Measurements from ENCODE around the gene ARHGEF12. TPM values are rescaled to one million over a fixed set of nuclear protein-coding genes. Genes with fewer than 3 reads are reported as not detected.

The ARHGEF12 gene
- total RNA-seq, 1 donor: 134 TPM

DNA sequence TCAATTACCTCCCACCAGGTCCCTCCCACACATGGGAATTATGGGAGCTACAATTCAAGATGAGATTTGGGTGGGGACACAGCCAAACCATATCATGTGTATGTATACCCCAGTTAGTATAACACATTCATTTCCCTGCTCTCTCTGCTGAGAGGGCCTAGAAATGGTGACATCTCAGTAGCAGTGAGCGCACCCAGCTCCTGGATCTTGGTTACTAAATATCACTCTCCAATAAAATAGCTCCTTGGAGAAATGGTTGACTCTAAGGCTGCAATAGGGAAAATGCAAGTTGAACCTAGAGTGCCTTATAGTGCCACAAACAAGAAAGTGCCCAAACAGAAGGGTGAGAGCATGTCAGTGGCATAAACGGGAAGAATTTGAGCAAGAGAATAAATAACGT, 59.6 kb downstream of the ARHGEF12 start:
- no peaks in the 10 kb centered on the region for H3K36me3 ChIP-seq (ENCODE audit: insufficient read depth, low read length)
- no peak overlapping the region for H2AFZ ChIP-seq (ENCODE audit: low read length)
- no peak overlapping the region for H3K27ac ChIP-seq (ENCODE audit: low read depth, low read length)
- no peaks in the 10 kb centered on the region for H3K9me3 ChIP-seq (ENCODE audit: low read depth, low read length)
- no peaks in the 10 kb centered on the region for H3K27me3 ChIP-seq (ENCODE audit: insufficient read depth, low read length)
- H3K4me1 ChIP-seq (ENCODE audit: insufficient read depth, low read length): peaks cover 40% of the 10 kb centered on the region
- no peak overlapping the region for H3K4me2 ChIP-seq (ENCODE audit: insufficient read depth, low read length)
- no peak overlapping the region for H3K4me3 ChIP-seq (ENCODE audit: insufficient read depth, low read length)
- no peak for TF ChIP-seq CTCF (IDR thresholded peaks at IDR 0.05; ENCODE audit: extremely low read depth, low read depth, low read length)
- DNase-seq (ENCODE audit: insufficient read length, low spot score, missing footprints): no peak
- peaks cover 27% of the 10 kb centered on the region for H4K20me1 ChIP-seq (ENCODE audit: insufficient read depth, low read length)
- peaks cover 83% of the 10 kb centered on the region for H3K79me2 ChIP-seq (ENCODE audit: insufficient read depth, low read length)

- Histone ChIP-seq H3K9me3 (ENCODE audit: low read depth, low read length) (no peaks in the 10 kb centered on the region), H3K4me3 (ENCODE audit: insufficient read depth, low read length) (no peak overlapping the region), H3K27ac (ENCODE audit: low read depth, low read length) (peak overlapping the region; percentile 41), H3K79me2 (ENCODE audit: insufficient read depth, low read length) (peaks cover 82% of the 10 kb centered on the region), H2AFZ (ENCODE audit: low read length) (no peak overlapping the region), H3K4me2 (ENCODE audit: insufficient read depth, low read length) (peak overlapping the region; percentile 20), H4K20me1 (ENCODE audit: insufficient read depth, low read length) (peaks cover 30% of the 10 kb centered on the region), H3K4me1 (ENCODE audit: insufficient read depth, low read length) (peaks cover 45% of the 10 kb centered on the region), H3K27me3 (ENCODE audit: insufficient read depth, low read length) (no peaks in the 10 kb centered on the region), H3K36me3 (ENCODE audit: insufficient read depth, low read length) (no peaks in the 10 kb centered on the region)
- no peak for DNase-seq (ENCODE audit: insufficient read length, low spot score, missing footprints)
- no peak for TF ChIP-seq CTCF (IDR thresholded peaks at IDR 0.05; ENCODE audit: extremely low read depth, low read depth, low read length)
Measured at GRCh38 chr11:120398132-120398531, 61.9 kb downstream of the ARHGEF12 start.

DNA sequence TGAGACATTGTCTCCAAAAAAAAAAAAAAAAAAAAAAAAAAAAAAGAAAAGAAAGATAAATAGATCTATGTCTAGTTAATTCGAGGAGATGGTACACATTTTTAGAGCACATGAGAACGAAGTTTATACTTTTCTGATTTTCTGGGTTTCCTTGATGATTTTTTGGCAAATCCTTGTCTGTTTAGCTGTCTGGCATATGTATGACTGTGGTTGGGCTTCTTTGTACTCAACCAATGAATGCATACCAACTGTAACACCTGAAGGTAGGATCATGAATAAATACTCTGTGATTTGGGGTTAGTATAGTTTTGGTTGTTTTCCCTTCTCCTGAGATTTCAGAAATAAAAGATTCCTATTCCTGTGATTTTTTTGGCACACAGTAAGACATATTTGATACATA, 63.1 kb downstream of the ARHGEF12 start:
- Histone ChIP-seq H3K9me3 (ENCODE audit: low read depth, low read length) (no peaks in the 10 kb centered on the region), H3K27ac (ENCODE audit: low read depth, low read length) (peak overlapping the region; percentile 17), H4K20me1 (ENCODE audit: insufficient read depth, low read length) (peaks cover 41% of the 10 kb centered on the region), H3K27me3 (ENCODE audit: insufficient read depth, low read length) (no peaks in the 10 kb centered on the region), H3K4me3 (ENCODE audit: insufficient read depth, low read length) (no peak overlapping the region), H3K4me1 (ENCODE audit: insufficient read depth, low read length) (peaks cover 45% of the 10 kb centered on the region), H3K4me2 (ENCODE audit: insufficient read depth, low read length) (peak overlapping the region; percentile 92), H3K79me2 (ENCODE audit: insufficient read depth, low read length) (peaks cover 82% of the 10 kb centered on the region), H3K36me3 (ENCODE audit: insufficient read depth, low read length) (no peaks in the 10 kb centered on the region), H2AFZ (ENCODE audit: low read length) (no peak overlapping the region)
- no peak for TF ChIP-seq CTCF (IDR thresholded peaks at IDR 0.05; ENCODE audit: extremely low read depth, low read depth, low read length)
- DNase-seq (ENCODE audit: insufficient read length, low spot score, missing footprints): no peak

DNA sequence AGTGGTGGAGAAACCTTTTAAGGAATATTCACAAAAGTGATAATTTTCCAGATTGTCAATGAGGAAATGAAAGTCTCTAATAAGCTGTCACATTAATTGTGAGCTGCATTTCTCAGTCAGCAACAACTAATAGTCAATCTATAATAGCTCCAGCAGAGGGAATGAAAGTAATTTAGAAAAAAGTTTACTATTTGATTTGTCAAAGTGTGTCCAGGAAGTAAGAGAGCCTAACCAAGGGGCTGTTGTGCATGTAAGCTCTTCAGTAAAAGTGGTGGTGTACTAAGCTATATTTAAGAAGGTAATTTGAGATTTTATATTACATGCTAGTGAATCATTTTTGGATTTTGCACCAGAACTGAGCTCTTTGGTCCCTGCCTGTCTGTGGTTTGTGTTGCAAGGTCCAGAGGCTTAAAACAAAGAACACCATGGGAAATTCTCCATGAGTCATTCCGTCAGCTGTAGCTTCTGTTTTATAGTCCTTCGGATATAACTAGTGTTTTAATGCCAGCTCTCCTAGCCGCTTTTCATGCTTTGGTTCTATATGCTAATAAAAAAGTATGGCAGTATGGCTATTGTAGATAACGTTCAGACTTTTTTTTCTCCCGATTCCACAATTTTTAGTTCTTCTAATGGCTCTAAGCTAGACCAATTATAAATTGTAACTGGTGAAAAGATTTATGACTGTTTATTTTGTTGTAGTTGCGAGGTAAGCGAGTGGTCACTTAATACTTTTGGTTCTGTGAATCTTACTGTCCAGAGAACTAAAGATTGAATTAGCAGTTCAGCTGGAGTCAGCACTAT, 64.6 kb downstream of the ARHGEF12 start:
- DNase-seq (ENCODE audit: insufficient read length, low spot score, missing footprints): peak; percentile 78
- peaks cover 84% of the 10 kb centered on the region for H3K79me2 ChIP-seq (ENCODE audit: insufficient read depth, low read length)

More for the DNA sequence above, 64.6 kb downstream of the ARHGEF12 start:
- TF ChIP-seq CTCF (IDR thresholded peaks at IDR 0.05; ENCODE audit: extremely low read depth, low read depth, low read length): no peak
- H3K36me3 ChIP-seq (ENCODE audit: insufficient read depth, low read length): no peaks in the 10 kb centered on the region
- no peaks in the 10 kb centered on the region for H3K9me3 ChIP-seq (ENCODE audit: low read depth, low read length)
- H3K27me3 ChIP-seq (ENCODE audit: insufficient read depth, low read length): no peaks in the 10 kb centered on the region
- H3K4me1 ChIP-seq (ENCODE audit: insufficient read depth, low read length): peaks cover 45% of the 10 kb centered on the region
- peak overlapping the region; percentile 92 for H3K4me2 ChIP-seq (ENCODE audit: insufficient read depth, low read length)
- peaks cover 45% of the 10 kb centered on the region for H4K20me1 ChIP-seq (ENCODE audit: insufficient read depth, low read length)
- peak overlapping the region; percentile 78 for H3K27ac ChIP-seq (ENCODE audit: low read depth, low read length)
- no peak overlapping the region for H2AFZ ChIP-seq (ENCODE audit: low read length)
- peak overlapping the region; percentile 68 for H3K4me3 ChIP-seq (ENCODE audit: insufficient read depth, low read length)
